ENCODE data around the gene DTHD1.

DTHD1 gene

DNA sequence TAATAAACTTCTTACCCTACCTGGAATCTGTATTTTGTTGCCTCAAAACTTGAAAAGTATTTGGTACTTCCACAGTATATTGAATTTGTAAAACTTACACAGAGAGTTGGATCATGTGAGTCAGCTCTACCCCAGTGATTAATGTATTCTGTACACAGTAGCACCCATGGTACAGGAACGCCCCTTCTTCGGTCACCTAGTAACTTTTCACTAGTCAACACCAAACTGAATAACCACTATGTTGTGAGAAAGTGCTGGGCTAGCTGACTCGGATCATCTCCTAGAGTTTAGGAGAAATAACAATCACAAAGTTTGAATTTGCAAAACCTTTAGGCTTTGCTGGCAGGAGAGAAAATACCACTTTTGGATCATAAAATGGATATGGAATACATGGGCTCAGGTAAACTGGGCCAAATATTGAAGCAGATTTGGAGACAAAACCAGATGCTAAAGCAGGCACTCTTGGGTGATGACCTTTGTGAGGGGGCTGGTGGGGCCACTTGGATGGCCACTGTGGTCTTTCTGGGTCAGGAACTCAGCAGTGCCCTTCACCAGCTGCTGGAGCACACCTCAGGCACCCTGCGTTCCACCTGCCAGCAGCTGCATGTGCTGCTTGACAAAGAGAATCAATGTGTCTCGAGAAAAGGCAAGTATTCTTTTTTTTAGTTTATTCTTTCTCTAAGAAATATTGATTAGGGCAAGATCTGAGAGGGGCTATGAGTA is at the start of gene DTHD1:
Gene DTHD1, plus strand, starts transcription at position 233 of the 723 bp plus-strand sequence. Its CDS starts 143 bp downstream, at position 376.
- Histone ChIP-seq H3K9ac (ENCODE audit: low read length) (no peak within 1 kb of the TSS), H3K27me3 (replicated peaks; ENCODE audit: control insufficient read depth, insufficient read depth, low read length) (no peaks in the 10 kb centered on the region), H3K4me3 (ENCODE audit: low read length) (no peak within 1 kb of the TSS), H3K9me3 (ENCODE audit: control insufficient read depth, low read length) (no peaks in the 10 kb centered on the region), H3K36me3 (ENCODE audit: control insufficient read depth, insufficient read depth, low read length, severe bottlenecking) (no peaks in the 10 kb centered on the region), H3K4me1 (ENCODE audit: control insufficient read depth, insufficient read depth, low read length) (no peaks in the 10 kb centered on the region)
- no peak for DNase-seq (ENCODE audit: low read depth)

- Histone ChIP-seq H3K27me3 (replicated peaks; ENCODE audit: control insufficient read depth, insufficient read depth, low read length) (no peaks in the 10 kb centered on the region), H3K9ac (ENCODE audit: low read length) (no peak overlapping the region), H3K9me3 (ENCODE audit: control insufficient read depth, low read length) (no peaks in the 10 kb centered on the region), H3K4me3 (ENCODE audit: low read length) (no peak overlapping the region), H3K36me3 (ENCODE audit: control insufficient read depth, insufficient read depth, low read length, severe bottlenecking) (no peaks in the 10 kb centered on the region), H3K4me1 (ENCODE audit: control insufficient read depth, insufficient read depth, low read length) (no peaks in the 10 kb centered on the region)
- no peak for DNase-seq (ENCODE audit: low read depth)
These were observed 47.7 kb upstream of the DTHD1 start for GRCh38 chr4:36233567-36234266.

DNA sequence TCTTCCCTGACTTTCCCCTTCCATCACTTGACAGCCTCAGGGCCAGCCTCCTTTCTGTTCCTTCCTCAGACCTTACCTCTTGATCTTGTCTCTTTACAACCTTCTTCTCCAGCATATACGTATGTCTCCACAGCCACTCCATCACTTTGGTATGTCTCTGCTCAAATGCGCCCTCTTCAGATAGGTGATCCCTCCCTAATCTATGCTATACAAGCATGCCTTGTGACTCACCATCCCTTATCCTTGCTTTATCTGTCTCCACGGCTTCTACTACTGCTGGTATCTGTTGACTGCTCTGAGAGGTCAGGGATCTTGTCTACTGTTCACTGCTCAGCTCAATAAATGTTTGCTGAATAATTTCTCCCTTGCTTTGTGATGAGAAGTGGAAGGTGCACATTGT is 46.1 kb upstream of the DTHD1 start:
- DNase-seq (ENCODE audit: low read depth) = no peak
- H3K27me3 ChIP-seq (replicated peaks; ENCODE audit: control insufficient read depth, insufficient read depth, low read length) = no peaks in the 10 kb centered on the region

DNA sequence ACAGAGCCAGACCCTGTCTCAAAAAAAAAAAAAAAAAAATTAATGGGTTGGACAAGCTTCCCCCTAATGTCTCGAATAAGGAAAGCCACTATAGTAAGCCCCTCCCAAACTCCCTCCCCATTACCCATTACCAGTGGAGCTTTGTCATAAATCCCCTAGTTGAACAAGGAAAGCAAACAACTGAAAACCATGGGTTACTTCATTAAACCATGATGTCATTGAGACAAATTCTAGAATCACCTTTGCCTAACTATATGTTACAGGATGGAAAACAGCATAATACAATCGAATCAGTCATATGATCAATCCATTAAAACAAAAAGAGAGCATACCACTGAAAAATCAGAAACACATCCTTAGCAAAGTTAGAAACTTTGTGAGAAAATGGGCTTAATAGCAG is 45.3 kb upstream of the DTHD1 start:
- DNase-seq (ENCODE audit: low read depth) = no peak
- Histone ChIP-seq H3K9me3 (ENCODE audit: control insufficient read depth, low read length) (no peaks in the 10 kb centered on the region), H3K27me3 (replicated peaks; ENCODE audit: control insufficient read depth, insufficient read depth, low read length) (no peaks in the 10 kb centered on the region), H3K36me3 (ENCODE audit: control insufficient read depth, insufficient read depth, low read length, severe bottlenecking) (no peaks in the 10 kb centered on the region), H3K4me1 (ENCODE audit: control insufficient read depth, insufficient read depth, low read length) (no peaks in the 10 kb centered on the region), H3K4me3 (ENCODE audit: low read length) (no peak overlapping the region), H3K9ac (ENCODE audit: low read length) (no peak overlapping the region)

More for the DNA sequence above, 46.1 kb upstream of the DTHD1 start:
- H3K4me3 ChIP-seq (ENCODE audit: low read length) = no peak overlapping the region
- H3K9ac ChIP-seq (ENCODE audit: low read length) = no peak overlapping the region
- no peaks in the 10 kb centered on the region for H3K9me3 ChIP-seq (ENCODE audit: control insufficient read depth, low read length)
- no peaks in the 10 kb centered on the region for H3K4me1 ChIP-seq (ENCODE audit: control insufficient read depth, insufficient read depth, low read length)
- H3K36me3 ChIP-seq (ENCODE audit: control insufficient read depth, insufficient read depth, low read length, severe bottlenecking) = no peaks in the 10 kb centered on the region

DNA sequence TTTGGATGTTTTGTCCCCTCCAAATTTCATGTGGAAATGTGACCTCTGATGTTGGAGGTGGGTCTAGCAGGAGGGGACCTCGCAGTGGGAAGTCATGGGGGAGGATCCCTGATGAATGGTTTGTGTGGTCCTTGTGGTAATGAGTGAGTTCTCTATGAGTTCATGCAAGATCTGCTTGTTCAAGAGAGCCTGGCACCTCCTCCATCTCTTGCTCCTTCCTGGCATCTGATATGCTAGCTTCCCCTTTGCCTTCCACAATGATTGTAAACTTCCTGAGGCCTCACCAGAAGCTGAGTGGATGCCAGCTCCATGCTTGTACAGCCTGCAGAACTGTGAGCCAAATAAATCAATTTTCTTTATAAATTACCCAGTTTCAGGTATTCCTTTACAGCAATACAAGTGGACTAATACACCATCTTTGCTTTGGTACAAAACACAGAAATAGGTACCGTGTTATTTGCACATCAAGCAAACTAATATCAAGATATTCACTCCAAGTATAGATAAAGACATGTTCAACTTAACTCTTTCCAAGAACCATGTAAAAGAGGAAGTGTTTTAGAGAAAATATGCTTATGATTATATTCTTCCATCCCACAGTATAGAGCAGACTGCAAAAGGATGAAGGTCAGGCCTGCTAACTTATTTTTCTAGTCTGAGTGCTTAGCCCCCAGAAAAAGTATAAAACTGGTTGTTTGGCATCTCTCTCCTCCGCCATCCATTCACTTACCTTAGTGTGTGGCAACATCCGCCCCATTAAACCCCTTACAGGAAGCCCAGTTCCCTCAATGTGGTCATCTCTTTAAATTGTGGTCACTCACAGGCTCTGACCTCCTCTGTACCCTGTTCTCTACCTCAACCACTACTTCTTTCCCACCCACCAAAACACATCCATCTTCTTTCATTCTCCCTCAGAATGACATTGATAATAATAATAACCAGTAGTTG is 43.8 kb upstream of the DTHD1 start:
- Histone ChIP-seq H3K4me1 (ENCODE audit: control insufficient read depth, insufficient read depth, low read length) (no peaks in the 10 kb centered on the region), H3K27me3 (replicated peaks; ENCODE audit: control insufficient read depth, insufficient read depth, low read length) (peaks cover 4% of the 10 kb centered on the region), H3K4me3 (ENCODE audit: low read length) (no peak overlapping the region), H3K9ac (ENCODE audit: low read length) (no peak overlapping the region), H3K9me3 (ENCODE audit: control insufficient read depth, low read length) (no peaks in the 10 kb centered on the region), H3K36me3 (ENCODE audit: control insufficient read depth, insufficient read depth, low read length, severe bottlenecking) (no peaks in the 10 kb centered on the region)
- no peak for DNase-seq (ENCODE audit: low read depth)

GRCh38 chr4:36241771-36242170 is 39.6 kb upstream of the DTHD1 start:
- Histone ChIP-seq H3K36me3 (ENCODE audit: control insufficient read depth, insufficient read depth, low read length, severe bottlenecking) (no peaks in the 10 kb centered on the region), H3K4me3 (ENCODE audit: low read length) (no peak overlapping the region), H3K9me3 (ENCODE audit: control insufficient read depth, low read length) (no peaks in the 10 kb centered on the region), H3K9ac (ENCODE audit: low read length) (no peak overlapping the region), H3K4me1 (ENCODE audit: control insufficient read depth, insufficient read depth, low read length) (no peaks in the 10 kb centered on the region), H3K27me3 (replicated peaks; ENCODE audit: control insufficient read depth, insufficient read depth, low read length) (peaks cover 29% of the 10 kb centered on the region)
- DNase-seq (ENCODE audit: low read depth) = no peak

- H3K4me3 ChIP-seq (ENCODE audit: low read length) = no peak overlapping the region
- no peaks in the 10 kb centered on the region for H3K36me3 ChIP-seq (ENCODE audit: control insufficient read depth, insufficient read depth, low read length, severe bottlenecking)
- no peaks in the 10 kb centered on the region for H3K4me1 ChIP-seq (ENCODE audit: control insufficient read depth, insufficient read depth, low read length)
- no peaks in the 10 kb centered on the region for H3K9me3 ChIP-seq (ENCODE audit: control insufficient read depth, low read length)
- H3K27me3 ChIP-seq (replicated peaks; ENCODE audit: control insufficient read depth, insufficient read depth, low read length) = peaks cover 29% of the 10 kb centered on the region
- no peak overlapping the region for H3K9ac ChIP-seq (ENCODE audit: low read length)
- no peak for DNase-seq (ENCODE audit: low read depth)
These were observed 38.6 kb upstream of the DTHD1 start for GRCh38 chr4:36242629-36243354.

DNA sequence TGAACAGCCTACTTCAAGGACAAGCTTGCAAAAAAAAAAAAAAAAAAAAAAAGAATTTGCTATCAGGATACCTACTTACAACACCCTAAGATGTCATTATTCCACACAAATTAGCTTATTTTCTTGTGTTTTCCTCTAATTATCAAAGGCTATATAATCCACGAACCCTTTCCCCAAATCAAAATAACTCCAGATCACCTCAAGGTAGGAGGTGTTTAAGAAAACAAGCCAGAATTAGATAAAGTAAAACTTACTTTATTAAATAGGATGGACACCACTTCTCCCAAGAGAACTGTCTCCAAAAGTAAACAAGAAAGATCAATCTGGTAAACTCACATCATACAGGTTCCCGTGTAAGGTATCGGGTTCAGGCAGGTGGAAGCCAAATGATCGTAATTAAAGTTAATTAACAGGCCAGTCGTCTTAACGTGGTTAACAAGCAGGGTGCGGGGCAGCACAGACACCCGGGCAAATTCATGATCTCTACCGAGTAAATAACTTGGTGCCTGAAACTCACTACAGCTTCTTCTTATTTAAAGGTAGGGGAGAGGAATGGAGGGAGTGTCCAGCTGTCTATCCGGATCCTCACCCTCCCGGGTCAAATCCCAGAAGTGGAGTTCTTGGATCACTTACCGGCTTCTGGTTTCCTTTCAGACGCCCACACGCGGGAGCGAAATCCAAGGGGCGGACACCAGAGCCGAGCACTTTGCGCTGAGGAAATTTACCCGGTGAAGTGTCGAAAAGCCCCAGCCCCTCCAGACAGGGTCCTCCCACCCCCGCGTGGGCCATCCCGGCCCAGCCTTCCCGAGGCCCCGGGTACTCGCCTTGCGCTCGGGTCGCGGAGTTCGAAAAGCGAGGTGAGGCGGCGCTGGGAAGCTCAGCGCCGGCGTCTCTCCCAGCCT is 37.8 kb upstream of the DTHD1 start:
- peaks cover 29% of the 10 kb centered on the region for H3K27me3 ChIP-seq (replicated peaks; ENCODE audit: control insufficient read depth, insufficient read depth, low read length)
- H3K36me3 ChIP-seq (ENCODE audit: control insufficient read depth, insufficient read depth, low read length, severe bottlenecking) = no peaks in the 10 kb centered on the region
- peak; percentile 10 for DNase-seq (ENCODE audit: low read depth)
- no peaks in the 10 kb centered on the region for H3K9me3 ChIP-seq (ENCODE audit: control insufficient read depth, low read length)
- H3K4me3 ChIP-seq (ENCODE audit: low read length) = peak overlapping the region; percentile 77
- H3K9ac ChIP-seq (ENCODE audit: low read length) = no peak overlapping the region
- H3K4me1 ChIP-seq (ENCODE audit: control insufficient read depth, insufficient read depth, low read length) = no peaks in the 10 kb centered on the region

DNA sequence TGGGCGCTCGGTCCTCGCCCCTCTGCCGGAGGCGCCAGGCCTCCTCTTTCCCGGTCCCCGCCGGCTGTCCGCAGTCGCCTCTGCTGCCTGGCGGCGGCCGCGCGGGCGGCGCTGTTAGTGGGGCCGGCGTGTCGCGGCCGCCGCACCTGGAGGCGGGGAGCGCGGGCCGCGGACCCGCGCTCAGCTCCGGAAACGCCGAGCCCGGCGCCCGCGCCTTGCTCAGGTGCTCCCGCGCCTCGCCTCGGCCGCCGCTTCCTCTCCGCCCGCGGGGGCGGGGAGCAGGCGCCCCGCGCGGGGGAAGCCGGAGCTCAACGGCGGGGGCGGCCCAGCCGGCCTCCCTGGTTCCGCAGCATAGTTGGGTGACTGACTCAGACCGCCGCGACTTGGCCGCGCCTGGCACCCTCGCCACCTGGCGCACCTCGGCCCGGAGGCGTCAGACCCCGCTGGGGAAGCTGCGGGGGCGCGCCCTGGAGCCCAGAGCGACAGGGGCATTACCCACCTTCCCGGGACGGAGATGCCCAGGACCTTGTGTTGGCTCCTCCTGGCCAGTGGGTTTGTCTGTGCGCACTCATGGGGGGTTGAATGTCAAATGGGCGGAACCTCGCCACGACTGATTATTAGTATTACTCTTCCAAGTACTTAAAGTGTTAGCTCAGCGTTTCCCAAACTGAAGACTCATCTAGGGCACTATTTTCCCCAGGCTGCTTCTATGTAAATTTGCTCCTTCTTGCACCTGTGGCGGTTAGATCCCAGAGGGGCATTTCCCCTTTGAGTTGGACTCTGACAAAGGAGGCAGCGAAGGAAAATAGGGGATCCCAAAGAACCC is 36.9 kb upstream of the DTHD1 start, which contains the start of gene ARAP2:
Gene ARAP2, minus strand, starts transcription at position 258 of the 826 bp plus-strand sequence. CDS start 15,028 bp downstream, outside the sequence.
- peak; percentile 9 for DNase-seq (ENCODE audit: low read depth)
- H3K27me3 ChIP-seq (replicated peaks; ENCODE audit: control insufficient read depth, insufficient read depth, low read length) = peaks cover 29% of the 10 kb centered on the region
- no peaks in the 10 kb centered on the region for H3K36me3 ChIP-seq (ENCODE audit: control insufficient read depth, insufficient read depth, low read length, severe bottlenecking)
- no peaks in the 10 kb centered on the region for H3K4me1 ChIP-seq (ENCODE audit: control insufficient read depth, insufficient read depth, low read length)
- no peak within 1 kb of the TSS for H3K9ac ChIP-seq (ENCODE audit: low read length)
- no peaks in the 10 kb centered on the region for H3K9me3 ChIP-seq (ENCODE audit: control insufficient read depth, low read length)
- H3K4me3 ChIP-seq (ENCODE audit: low read length) = peak within 1 kb of the TSS; percentile 77
